Measurements from ENCODE around the gene DNAH6. TPM values are rescaled to one million over a fixed set of nuclear protein-coding genes. Genes with fewer than 3 reads are reported as not detected.
"Not testable (repeated sequence)": the region's sequence is repeated elsewhere in the genome, so short reads cannot be mapped to it uniquely, and the experiment has no call there.

DNAH6 gene
- polyA plus RNA-seq, 4 donors = 0.48 to 3.0 (median 2.1) TPM

DNA sequence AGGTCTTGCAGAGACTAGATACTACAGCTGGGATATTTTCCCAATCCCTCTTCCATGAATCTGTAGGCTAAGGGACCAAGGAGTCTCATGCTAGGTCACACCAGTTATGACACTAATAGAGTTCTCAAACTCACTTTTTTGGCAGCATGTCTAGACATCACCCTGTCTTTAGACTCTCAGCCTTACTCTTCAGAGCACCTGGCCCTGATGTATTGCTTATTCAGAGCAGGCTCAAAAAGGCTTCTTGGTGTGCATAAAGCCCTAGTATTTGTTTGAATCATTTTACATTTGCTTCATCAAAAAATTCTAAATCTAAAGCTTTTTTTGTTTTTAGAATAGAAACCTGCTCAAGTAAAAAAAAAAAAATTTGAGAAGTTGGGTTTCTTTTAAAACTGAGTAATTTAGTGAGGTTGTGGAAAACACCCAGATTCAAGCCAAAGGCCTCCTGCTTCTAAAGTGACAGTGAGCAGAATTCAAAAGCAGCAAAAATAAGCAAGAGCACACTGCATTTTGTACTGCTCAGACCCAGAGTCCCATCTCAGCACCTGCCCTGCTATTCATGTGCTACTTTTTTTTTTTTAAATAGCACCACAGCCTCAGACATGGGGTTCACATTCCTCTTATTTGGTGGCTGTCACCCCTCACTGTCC, 18.0 kb upstream of the DNAH6 start:
- DNase-seq (ENCODE audit: low read depth in 4 of 4, low spot score in 3 of 4) = no peak

DNA sequence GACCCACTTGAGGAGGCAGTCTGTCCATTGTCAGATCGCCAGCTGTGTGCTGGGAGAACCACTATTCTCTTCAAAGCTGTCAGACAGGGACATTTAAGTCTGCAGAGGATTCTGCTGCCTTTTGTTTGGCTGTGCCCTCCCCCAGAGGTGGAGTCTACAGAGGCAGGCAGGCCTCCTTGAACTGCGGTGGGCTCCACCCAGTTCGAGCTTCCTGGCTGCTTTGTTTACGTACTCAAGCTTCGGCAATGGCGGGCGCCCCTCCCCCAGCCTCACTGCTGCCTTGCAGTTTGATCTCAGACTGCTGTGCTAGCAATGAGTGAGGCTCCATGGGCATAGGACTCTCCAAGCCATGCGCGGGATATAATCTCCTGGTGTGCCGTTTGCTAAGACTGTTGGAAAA, 5.3 kb upstream of the DNAH6 start:
- DNase-seq (ENCODE audit: low read depth in 4 of 4, low spot score in 3 of 4) = not testable (repeated sequence)

DNA sequence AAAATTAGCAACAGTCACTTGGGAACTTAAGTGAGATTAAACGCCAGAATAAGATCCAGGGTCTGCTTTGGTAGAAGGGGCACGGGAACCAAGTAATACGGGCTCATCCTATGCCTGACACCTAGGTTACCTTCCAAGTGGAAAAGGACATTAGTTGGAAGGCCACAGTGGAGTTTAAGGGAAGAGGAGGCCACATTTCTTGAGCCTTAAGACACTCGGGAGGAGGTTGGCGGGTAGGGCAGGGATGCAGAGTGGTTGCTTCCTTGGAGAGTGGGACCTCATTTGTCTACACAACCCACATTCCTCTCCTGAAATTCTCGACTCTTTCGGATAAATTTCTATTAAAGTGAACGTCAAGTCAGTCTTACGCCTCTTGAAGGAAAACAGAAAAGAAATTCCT, 510 bp upstream of the DNAH6 start:
- DNase-seq (ENCODE audit: low read depth in 4 of 4, low spot score in 3 of 4) = no peak

DNA sequence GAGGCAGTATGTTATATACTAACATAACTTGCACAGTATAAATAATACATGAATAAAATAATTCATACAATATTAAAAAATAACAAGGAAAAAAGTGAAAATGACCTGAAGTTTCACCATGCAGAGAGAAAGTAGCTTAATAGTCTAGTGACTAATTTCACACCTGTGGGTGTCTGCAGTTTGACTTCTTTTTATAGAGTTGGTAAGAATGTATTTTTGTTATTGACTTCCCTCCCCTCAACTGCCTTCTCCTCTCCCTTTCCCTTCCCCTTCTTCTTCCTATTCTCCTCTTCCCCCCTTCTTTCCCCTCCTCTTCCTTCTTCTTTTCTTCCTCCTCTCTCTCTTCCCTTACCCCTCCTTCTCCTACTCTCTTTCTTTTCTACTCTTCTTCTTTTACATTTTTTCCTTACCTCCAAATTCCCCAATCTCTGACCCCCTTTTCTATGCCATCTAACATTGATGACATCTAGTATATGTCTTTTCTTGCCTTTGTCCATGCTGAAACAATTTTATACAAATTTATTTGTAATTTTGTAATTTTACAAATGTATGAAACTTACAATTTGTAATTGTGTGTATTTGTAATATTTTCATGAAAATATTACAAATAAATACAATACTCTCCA, 3.1 kb downstream of the DNAH6 start:
- DNase-seq (ENCODE audit: low read depth in 4 of 4, low spot score in 3 of 4) = no peak

DNA sequence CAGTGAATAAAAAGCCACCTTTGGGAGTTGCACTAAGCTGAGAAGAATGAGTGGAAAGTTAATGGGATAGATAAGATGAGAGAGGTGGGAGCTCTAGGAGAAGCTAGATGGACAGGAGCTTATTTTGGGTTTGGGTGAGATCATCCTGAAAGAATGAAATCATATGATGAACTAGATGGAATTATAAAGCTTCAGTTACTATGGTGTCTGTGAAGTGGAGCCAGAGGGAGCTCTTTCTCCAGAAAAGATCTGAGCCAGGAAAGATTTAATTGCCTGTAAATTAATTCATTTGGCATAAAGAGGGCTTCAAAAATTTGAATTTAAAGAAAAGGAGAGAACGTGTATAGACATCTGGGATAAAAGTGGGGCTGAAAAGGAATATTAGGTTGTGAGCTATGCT, 10.3 kb downstream of the DNAH6 start:
- no peak for DNase-seq (ENCODE audit: low read depth in 4 of 4, low spot score in 3 of 4)

DNA sequence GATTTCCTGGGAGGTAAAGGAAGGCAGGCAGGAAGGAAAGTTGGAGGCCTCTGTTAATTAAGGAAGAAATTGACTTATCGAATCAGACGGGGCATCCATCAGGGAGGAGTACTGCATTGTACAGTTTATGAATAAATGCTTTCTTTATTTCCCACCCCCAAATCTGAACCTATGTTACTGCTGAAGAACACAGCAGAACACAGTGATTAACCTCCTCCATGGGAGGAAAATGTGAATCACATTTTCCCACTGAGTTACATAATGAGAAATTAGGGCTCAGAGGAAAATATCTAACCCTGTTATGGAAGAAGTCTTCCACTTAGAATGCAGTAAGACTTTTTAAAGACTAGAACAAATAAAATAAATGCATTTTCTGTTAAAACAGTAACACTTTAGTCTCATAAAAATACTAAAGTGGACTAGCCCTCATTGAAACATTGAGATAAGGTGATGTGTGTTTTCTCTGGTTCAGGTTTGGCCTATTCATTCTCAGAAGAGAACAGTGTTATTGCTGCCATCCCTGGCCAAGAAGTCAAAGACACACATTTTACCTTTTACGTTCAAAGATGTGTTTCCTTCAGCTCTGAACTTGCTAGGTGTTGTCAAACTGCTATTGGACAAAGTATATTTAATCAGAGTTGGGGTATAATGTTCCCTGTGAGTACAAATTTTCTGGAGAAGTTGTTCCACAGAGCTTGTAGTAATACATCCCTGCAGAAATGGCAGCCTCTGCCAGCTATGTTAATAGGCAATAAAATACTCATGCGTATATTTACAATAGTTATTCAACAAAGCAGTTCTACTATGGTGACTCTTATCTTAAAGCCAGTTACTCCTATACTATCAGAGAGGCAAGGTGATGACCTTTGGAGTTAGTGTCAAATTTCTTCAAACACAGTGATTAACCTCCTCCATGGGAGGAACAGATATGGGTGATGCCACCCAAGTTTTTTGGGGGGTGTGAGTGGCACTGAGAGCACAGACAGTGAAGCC, 11.1 kb downstream of the DNAH6 start:
- no peak for DNase-seq (ENCODE audit: low read depth in 4 of 4, low spot score in 3 of 4)

DNA sequence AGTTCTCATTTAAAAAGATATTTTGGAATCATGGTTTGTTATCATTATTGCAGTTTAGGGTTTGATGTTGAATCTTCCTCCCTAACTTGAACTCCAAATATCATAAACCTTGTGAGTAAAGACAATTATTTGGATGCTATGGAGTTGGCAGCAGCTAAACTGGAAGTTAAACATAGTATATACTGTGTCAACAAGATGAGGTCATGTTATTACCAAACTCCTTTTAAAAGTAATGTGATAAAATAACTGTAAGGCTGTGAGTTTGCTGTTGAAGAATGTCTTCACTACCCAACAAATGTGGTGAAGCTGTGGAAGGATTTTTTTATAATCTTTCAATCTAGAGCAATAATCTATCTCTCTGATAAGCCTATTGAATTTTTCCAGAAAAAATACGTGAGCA, 16.0 kb downstream of the DNAH6 start:
- no peak for DNase-seq (ENCODE audit: low read depth in 4 of 4, low spot score in 3 of 4)

DNA sequence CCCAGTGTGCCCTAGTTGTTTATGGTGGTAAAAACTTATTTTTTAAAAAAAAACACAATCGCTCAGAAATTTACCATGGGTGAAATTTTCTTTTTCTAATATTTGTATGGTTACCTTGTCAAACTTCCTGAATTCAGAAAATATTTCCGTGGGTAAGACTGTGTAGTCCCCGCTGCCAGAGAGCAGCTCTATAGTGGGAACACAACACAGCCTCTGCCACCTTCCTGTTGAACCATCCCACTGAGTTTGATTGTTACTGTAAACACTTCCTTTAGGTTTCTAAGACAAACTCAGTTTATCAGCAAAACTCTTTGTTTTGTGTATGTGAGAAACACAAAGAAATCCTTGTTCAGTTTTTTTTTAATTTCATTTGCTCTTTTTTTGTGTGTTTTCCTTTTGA, 17.9 kb downstream of the DNAH6 start:
- DNase-seq (ENCODE audit: low read depth in 4 of 4, low spot score in 3 of 4) = no peak

DNA sequence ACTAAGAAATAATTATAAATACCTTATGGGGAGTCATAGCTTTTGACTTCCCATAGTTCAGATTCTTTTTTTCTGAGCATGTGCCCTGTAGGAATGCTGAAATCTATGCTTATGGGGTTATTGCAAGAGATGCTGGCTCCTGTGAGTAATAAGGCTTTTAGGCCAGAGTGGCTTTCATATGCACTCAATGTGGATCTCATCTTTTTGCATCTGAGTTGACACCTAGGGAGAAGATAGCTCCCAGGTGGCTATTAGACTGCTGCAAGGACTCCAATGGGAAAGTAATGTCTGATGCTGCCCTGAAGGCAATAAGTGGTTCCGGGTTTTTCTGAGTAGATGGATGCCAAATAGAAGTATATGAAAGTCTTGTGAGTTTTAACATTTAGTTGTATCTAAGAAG, 21.0 kb downstream of the DNAH6 start:
- DNase-seq (ENCODE audit: low read depth in 4 of 4, low spot score in 3 of 4) = no peak

DNA sequence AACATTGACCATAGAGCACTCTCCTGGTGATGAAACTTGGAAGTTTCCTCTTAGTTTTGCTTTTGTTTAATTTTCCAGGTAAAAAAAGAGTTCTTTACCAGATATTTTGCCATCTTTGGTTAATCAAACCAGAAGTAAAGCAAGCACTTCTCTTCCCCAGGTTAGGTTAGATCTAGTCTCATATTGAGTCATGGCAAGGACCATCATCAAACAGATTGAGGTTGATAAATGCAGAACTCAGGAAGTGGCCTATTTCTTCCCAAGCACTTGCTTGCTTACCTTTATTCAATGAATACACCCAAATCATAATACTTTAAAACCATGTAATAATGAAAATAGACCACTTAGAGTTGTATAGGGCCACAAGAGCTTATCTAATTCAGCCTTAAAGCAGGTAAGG, 23.4 kb downstream of the DNAH6 start:
- no peak for DNase-seq (ENCODE audit: low read depth in 4 of 4, low spot score in 3 of 4)

DNA sequence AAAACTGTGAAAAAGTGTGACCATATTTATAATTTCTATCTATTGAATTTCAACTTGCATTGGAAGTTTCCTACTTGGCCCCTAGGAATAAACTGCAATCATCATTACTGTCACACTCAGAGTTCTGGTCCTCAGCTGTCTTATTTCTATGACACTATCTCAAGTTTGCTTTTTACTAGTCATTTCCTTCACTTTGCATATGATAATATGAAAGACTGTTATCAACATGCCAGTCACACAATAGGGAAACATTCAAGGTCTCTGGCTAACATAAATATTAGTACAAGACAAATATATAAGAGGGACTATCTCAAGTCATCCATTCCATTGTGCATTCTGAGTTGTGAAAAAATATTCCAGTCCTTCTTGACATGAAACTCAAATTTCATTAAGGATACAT, 28.7 kb downstream of the DNAH6 start:
- DNase-seq (ENCODE audit: low read depth in 4 of 4, low spot score in 3 of 4) = no peak

DNA sequence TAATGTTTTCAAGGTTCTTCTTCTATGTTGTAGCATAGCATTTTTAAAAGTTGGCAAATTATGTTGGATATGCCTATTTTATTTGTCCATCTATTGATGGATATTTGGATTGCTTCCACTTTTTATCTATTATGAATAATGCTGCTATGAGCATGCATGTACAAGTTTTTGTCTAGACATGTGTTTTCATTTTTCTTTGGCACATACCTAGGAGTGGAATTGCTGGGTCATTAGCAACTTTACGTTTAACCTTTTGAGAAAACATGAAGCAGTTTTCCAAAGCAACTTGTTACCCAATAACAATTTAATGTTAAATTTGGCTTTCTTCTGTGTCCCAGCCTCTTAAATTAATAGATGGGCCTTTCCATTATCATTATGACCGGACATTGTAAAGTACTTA, 30.3 kb downstream of the DNAH6 start:
- no peak for DNase-seq (ENCODE audit: low read depth in 4 of 4, low spot score in 3 of 4)

DNA sequence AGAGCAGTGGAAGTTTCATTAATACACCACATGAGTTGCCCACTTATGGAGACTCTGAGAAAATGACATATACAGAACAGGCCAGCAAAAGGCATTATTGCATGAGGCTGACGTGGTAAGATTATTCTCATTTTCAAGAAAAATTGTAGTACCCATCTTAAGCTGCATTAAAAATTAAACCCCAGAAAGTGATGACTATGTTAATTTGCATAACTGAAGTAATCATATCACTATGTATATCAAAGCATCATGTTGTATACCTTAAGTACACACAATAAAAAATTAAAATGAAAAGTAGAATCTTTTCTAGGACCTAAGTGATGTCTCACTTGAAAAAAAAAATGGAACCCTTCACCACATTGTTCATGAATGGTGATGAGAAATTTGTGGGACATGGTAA, 32.0 kb downstream of the DNAH6 start:
- DNase-seq (ENCODE audit: low read depth in 4 of 4, low spot score in 3 of 4) = no peak

DNA sequence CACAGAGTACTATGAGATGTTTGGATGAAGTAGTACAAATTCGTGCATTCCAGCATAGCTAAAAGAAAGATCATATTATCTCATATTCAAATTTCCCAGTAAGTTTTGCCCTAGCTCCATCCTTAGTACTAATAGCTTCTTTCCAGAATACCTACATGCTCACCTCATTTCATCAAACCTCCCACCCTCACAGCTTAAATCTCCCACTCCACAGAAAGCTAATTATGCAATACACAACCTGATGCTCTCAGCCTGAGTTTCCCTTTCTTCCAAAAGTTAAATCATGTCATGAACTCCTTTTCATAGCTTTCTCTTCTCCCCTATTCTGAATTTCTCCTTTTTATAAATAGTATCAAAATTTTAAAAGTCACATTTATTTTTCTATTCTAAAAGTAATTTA, 34.6 kb downstream of the DNAH6 start:
- no peak for DNase-seq (ENCODE audit: low read depth in 4 of 4, low spot score in 3 of 4)

DNA sequence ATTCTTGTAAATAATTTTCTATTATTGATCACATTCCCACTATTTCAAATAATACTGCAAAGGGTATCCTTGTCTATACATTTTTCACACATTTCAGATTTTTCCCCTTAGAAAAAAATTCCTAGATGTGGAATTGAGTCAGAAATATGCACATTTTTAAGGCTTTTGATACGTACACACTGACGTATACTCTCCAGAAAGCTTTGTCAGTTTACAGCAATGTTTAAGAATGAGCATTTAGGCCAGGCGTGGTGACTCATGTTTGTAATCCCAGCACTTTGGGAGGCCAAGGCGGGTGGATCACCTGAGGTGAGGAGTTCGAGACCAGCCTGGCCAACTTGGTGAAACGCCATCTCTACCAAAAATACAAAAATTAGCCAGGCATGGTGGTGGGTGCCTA, 35.2 kb downstream of the DNAH6 start:
- not testable (repeated sequence) for DNase-seq (ENCODE audit: low read depth in 4 of 4, low spot score in 3 of 4)

DNA sequence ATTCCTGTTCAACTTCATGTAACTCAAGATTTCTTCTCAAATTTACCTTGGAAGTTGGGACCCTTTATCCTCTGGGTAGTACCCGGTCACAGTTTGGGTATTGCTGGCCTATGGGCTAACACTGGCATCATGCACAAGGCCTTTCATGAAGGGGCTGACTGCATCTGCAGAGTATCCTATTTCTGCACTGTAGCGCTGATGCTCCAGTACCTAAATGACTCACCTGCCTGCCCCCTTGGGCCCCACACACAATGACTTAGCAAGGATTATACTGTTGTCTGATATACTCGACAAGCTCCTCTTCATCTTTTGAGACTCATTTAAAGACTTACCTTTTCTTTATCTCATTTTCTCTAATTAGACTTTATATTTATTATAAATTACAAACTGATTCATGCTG, 39.9 kb downstream of the DNAH6 start:
- DNase-seq (ENCODE audit: low read depth in 4 of 4, low spot score in 3 of 4) = no peak

DNA sequence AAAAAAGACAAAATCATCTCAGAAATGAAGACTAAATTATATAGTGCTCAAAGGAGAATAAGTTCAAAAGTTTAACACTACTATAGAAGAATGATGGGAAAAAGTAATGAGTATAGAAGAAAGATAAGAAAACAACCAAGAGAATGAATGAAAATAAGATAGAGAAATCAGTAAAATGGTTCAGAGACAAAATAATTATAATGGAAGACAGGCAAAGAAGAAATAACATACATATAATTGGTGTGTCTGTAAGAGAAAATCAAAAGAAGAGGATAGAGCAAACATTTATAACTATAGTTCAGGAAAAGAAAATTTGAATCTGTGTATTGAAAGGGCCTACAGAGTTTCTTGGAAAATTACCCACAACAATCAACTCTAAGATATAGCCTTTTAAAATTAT, 43.5 kb downstream of the DNAH6 start:
- no peak for DNase-seq (ENCODE audit: low read depth in 4 of 4, low spot score in 3 of 4)

DNA sequence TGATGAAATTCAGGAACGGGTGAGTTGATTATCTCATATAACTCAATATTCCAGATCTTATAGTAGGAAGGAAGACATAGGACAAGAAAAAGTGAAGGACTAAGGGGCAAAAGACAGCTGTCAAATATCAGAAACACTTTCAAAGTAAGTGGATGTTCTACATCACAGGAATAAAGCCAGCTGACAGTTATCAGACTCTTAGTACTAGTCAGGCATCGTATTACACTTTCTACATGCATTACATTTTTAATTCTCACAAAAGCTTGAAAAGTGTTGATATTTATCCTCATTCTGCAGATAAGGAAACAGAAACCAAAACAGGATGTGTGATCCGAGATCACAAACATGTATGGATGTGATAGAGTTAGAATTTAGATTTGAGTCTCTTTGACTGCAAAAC, 63.4 kb downstream of the DNAH6 start:
- no peak for DNase-seq (ENCODE audit: low read depth in 4 of 4, low spot score in 3 of 4)

DNA sequence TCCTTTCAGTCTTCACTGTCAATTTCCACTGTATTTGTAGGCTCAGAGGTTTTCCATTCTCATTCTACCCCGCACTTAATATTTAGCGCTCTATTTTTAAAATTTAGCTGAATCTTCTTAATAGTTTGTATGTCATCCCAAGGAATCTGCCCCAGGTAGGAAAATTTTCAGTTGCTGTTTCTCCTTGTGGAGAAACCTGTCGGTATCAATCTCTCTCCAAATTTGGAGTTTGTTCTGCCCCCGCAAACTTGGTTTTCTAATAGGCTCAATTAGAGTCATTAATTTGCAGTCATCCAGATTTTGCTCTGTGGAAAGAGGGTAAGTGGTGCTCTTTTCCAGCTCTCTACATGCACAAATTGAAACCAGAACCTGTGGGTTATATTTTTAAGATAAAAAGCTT, 87.6 kb downstream of the DNAH6 start:
- no peak for DNase-seq (ENCODE audit: low read depth in 4 of 4, low spot score in 3 of 4)

DNA sequence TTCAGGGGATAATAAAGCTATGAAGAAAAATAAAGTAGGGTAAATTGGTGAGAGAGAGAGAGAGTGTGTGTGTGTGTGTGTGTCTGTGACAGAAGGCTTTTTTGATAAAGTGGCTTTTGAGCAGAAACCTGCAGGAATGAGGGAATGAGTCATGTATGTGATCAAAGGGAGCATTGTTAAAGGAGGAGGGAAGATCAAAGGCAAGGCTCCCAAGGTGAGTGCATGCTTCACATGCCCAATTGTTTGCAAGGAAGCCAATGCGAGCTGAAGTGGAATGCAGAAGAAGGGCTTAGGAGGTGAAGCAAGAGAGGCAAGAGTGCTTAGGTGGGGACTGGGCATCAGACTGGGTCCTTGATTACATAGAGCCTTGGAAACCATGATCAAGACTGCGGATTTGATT, 96.8 kb downstream of the DNAH6 start:
- no peak for DNase-seq (ENCODE audit: low read depth in 4 of 4, low spot score in 3 of 4)

DNA sequence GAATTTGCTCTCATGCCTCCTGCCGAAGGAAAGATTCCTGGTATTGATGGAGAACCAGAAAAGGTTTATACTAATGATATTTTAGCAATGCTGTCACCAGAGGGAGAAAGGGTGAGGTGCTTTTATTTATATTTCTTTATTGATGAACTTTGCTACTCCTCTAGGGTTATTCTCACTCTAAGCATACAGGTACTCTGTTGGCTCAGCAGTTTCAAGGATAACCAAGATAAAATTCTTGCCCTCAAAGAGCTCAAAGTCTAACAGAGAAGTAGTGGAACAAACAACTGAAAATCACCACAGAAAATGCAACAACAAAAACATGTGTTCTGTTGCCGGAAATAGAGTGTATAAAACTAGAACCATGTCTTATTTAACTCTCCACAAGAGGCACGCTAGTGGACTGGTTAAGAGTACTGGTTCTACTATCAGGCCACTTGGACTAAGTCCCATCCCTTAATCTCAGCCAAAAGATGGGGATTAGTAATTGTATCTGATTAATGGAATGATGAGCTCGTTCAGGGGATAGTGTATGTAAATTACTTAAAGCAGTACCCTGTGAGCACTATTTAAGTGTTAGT, 103.6 kb downstream of the DNAH6 start:
- DNase-seq (ENCODE audit: low read depth in 4 of 4, low spot score in 3 of 4) = no peak
